Choroid plexus epithelial cell (primary cell): ENCODE measurements around the gene MOK.

Experiments used
- DNase-seq: peaks from one replicate; pipeline ENCODE4 v3.0.0-alpha.2; 2010; ENCODE audit warnings: low read depth
- H3K4me3 ChIP-seq: 2 replicates; pipeline ENCODE4 v1.5.1; 2011; ENCODE audit warnings: low read depth, mild to moderate bottlenecking, control low read depth, low read length, moderate library complexity
- TF ChIP-seq, protein P1 (sequence below): conservative IDR thresholded peaks from 2 replicates; pipeline ENCODE4 v1.5.1; 2011; ENCODE audit warnings: low read depth, mild to moderate bottlenecking, control low read depth, inconsistent platforms, low read length, moderate library complexity

The MOK gene

DNA sequence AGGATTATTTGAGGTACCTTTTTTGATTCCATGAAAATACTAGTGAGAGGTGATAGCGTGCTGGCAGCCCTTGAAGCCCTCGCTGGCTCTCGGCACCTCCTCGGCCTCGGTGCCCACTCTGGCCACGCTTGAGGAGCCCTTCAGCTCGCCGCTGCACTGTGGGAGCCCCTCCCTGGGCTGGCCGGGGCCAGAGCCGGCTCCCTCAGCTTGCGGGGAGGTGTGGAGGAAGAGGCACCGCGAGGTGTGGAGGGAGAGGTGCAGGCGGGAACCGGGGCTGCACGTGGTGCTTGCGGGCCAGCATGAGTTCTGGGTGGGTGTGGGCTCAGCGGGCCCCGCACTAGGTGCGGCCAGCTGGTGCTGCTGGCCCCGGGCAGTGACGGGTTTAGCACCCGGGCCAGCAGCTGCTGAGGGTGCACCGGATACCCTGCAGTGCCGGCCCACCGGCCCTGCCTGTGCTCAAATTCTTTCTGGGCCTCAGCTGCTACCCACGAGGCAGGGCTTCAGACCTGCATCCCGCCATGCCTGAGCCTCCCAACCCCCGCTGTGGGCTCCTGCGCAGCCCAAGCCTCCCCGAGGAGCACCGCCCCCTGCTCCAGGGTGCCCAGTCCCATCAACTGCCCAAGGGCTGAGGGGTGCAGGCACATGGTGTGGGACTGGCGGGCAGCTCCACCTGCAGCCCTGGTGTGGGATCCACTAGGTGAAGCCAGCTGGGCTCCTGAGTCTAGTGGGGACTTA is 7.4 kb downstream of the MOK start:
- TF ChIP-seq, protein P1, sequence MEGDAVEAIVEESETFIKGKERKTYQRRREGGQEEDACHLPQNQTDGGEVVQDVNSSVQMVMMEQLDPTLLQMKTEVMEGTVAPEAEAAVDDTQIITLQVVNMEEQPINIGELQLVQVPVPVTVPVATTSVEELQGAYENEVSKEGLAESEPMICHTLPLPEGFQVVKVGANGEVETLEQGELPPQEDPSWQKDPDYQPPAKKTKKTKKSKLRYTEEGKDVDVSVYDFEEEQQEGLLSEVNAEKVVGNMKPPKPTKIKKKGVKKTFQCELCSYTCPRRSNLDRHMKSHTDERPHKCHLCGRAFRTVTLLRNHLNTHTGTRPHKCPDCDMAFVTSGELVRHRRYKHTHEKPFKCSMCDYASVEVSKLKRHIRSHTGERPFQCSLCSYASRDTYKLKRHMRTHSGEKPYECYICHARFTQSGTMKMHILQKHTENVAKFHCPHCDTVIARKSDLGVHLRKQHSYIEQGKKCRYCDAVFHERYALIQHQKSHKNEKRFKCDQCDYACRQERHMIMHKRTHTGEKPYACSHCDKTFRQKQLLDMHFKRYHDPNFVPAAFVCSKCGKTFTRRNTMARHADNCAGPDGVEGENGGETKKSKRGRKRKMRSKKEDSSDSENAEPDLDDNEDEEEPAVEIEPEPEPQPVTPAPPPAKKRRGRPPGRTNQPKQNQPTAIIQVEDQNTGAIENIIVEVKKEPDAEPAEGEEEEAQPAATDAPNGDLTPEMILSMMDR: no peak
- no peak for DNase-seq
- no peak overlapping the region for H3K4me3 ChIP-seq

DNA sequence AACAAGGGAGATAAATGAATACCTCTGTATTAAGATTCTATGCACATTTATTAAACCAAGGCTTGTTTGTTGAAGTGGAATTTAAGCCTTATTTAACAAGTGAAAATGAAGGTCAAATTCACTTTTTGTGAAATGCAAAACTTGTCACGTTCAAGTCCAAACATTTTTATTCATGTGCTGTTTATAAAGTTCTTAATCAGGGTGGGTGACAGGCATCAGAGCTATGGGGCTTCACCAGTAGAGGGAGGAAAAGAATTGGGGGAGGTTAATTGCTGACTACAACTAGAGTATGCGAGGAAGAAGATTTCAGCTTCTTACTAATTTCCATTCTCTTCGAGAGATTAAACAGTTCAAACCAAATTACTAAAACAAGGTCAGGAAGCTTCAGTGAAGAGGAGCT is 9.7 kb downstream of the MOK start:
- peak; percentile 70 for DNase-seq
- TF ChIP-seq, protein P1: peak; percentile 72
- H3K4me3 ChIP-seq: no peak overlapping the region

GRCh38 chr14:102293781-102294180 is 11.2 kb downstream of the MOK start:
- no peak overlapping the region for H3K4me3 ChIP-seq
- peak; percentile 90 for DNase-seq
- TF ChIP-seq, protein P1: no peak

DNA sequence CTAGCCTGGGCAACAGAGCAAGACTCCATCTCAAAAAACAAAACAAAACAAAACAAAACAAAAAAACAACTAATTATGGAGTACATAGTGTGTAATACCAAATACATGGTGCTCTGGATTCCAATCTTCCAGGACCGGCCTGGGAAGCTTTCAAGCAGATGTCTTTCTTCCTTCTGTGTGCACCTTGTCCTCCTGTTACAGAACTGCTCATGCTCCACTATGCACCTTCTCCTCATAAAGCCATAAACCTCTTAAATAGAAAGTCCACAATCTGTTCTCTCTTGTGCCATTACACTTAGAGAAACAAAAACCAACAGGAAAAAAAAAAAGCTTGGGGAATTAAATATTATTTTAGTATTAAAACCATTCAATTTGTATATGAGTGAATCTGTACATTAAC is 12.5 kb downstream of the MOK start:
- no peak overlapping the region for H3K4me3 ChIP-seq
- DNase-seq: no peak
- TF ChIP-seq, protein P1: no peak

GRCh38 chr14:102288139-102288538 is 16.8 kb downstream of the MOK start:
- no peak for DNase-seq
- no peak overlapping the region for H3K4me3 ChIP-seq
- TF ChIP-seq, protein P1: no peak

DNA sequence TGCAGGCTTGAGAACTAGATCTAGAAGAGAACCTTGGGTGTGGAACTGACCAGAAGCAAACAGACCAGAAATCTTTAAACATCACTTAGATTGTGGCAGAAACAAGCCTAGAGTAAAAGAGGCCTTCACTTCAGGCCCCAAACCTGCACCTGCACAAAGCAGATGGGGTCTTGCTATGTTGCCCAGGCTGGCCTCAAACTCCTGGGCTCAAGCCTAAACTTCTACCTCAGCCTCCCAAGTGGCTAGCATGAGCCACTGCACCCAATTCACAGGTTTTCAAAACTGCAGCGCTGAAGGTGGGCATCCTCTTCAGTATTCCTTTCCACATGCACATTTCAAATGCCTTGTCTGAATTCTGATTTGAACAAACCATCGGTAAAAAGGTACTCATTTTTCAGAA is 19.9 kb downstream of the MOK start:
- no peak for DNase-seq
- H3K4me3 ChIP-seq: no peak overlapping the region
- TF ChIP-seq, protein P1: no peak

GRCh38 chr14:102283631-102284129 is 21.3 kb downstream of the MOK start:
- DNase-seq: no peak
- TF ChIP-seq, protein P1: no peak

More at GRCh38 chr14:102283631-102284129, 21.3 kb downstream of the MOK start:
- H3K4me3 ChIP-seq: no peak overlapping the region
